ENCODE results near the gene INSYN2B. TPM values are rescaled to one million over a fixed set of nuclear protein-coding genes. Genes with fewer than 3 reads are reported as not detected.

The INSYN2B gene
- total and polyA plus RNA-seq, 2 of the 8 experiments (the other 6 are each of a cell fraction or from before 2014, with no cell fraction given): not detected

- TF ChIP-seq RNF2 (IDR thresholded peaks at IDR 0.05; ENCODE audit: borderline replicate concordance, low read depth, low read length, missing control alignments, poor library complexity, severe bottlenecking) (no peak), EP300 (IDR thresholded peaks at IDR 0.05; ENCODE audit: borderline replicate concordance in 1 of 2, low read depth in 2 of 2, low read length in 2 of 2) (no peak), NRF1 (IDR thresholded peaks at IDR 0.05; ENCODE audit: low read depth, low read length) (no peak), CBX8 (IDR thresholded peaks at IDR 0.05; ENCODE audit: borderline replicate concordance, low read depth, low read length) (no peak), SIRT6 (IDR thresholded peaks at IDR 0.05; ENCODE audit: low read length) (no peak)
Measured at GRCh38 chr5:169946743-169947295, 33.5 kb downstream of the INSYN2B start (continued).
